GM18498 (cell line): Measurements from ENCODE around the gene KIF26A.

Experiments
- ATAC-seq: cut with Tn5 transposase; IDR thresholded peaks from one replicate; pipeline ENCODE4 v1.9.1; 2021; ENCODE audit warnings: mild to moderate bottlenecking, moderate library complexity; ENCODE audit not compliant: unreplicated experiment

KIF26A gene

GRCh38 chr14:104138098-104138717, at the start of gene KIF26A:
TSS of gene KIF26A (plus strand) at chr14:104138587. CDS start at chr14:104138723, 136 bp downstream.
- no peak for ATAC-seq

- ATAC-seq: no peak
Observed at GRCh38 chr14:104090071-104090748, 48.2 kb upstream of the KIF26A start.

DNA sequence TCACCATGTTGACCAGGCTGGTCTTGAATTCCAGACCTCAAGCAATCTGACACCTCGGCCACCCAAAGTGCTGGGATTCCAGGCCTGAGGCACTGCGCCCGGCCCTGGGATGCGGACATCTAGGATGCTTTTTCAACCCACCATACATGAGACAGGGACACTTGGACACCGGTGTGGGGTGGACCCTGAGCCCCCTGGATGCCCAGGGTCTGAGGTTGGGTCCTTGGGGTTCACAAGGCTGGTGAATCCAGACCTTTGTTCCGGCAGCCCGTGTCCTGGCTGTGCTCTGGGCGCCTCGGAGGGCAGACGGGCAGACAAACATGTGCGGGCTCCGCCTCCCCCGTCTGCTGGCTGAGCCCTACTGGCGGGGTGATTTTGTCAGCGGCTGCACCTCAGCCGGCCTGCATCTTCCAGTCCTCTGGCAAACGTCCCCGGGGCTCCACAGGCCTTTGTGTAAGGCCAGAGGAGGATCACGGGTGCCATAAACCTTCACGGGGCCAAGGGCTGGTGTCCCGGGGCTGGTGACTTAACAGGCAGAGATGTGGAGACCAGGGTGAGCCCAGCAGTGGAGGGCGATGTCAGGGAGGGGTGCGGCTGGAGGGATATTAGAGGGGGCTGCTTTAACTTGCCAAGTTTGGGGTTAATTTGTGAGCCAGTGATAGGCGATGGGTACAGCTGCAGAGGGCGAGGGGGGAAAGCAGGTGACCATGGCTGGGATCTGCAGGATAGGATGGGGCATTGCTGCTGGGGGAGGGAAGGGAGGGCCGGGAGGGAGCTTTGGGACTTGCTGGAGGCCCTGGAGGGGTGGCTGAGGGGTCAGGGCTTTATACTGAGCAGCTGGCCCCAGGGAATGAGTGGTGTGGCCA, 47.1 kb upstream of the KIF26A start:
- no peak for ATAC-seq

- ATAC-seq: no peak
Observed at GRCh38 chr14:104091927-104092771, 46.2 kb upstream of the KIF26A start.

DNA sequence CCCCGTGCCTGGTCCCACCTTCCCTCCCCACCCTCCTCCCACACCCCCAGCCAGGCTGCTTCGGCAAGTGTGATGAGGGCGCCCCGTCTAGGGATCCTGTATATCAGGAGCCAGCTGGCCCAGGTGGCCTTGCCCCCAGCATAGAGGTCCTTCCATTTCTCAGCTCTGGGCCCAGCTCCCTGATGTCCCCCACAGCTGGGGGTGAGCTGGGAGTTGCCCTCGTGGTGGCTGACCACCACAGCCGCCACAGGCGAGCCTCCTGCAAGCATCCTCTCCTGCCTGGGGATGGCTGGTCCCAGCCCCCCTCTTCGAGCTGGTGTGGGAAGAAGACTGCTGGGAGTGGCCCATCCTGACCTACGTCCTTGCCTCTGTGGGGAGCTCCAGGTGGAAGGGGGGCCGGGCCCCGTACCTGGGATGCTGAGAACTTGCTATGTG, 45.4 kb upstream of the KIF26A start:
- no peak for ATAC-seq

DNA sequence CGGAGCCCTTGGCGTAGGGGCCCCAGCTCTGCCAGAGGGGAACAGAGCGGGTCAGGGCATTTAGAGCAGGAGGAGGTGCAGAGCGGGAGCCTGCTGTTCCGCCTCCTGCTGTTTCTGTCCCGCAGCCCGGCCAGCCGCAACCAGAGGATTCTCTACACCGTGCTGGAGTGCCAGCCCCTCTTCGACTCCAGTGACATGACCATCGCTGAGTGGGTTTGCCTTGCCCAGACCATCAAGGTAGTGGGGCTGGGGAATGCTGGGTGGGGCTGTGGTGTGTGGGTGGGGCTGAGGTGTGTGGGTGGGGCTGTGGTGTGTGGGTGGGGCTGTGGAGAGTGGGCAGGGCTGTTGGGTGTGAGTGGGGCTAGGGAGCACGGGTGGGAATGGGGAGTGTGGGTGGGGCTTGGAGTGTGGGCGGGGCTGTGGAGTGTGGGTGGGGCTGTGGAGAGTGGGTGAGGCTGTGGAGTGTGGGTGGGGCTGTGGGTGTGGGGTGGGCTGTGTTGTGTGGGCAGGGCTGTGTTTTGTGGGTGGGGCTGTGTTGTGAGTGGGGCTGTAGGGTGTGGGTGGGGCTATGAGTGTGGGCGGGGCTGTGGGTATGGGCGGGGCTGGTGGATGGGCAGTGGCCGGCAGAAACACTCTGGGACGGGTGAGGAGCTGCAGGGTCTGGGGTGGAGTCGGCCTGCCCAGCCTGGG, 44.9 kb upstream of the KIF26A start:
- no peak for ATAC-seq

GRCh38 chr14:104094056-104094708, 44.2 kb upstream of the KIF26A start:
- ATAC-seq: no peak

DNA sequence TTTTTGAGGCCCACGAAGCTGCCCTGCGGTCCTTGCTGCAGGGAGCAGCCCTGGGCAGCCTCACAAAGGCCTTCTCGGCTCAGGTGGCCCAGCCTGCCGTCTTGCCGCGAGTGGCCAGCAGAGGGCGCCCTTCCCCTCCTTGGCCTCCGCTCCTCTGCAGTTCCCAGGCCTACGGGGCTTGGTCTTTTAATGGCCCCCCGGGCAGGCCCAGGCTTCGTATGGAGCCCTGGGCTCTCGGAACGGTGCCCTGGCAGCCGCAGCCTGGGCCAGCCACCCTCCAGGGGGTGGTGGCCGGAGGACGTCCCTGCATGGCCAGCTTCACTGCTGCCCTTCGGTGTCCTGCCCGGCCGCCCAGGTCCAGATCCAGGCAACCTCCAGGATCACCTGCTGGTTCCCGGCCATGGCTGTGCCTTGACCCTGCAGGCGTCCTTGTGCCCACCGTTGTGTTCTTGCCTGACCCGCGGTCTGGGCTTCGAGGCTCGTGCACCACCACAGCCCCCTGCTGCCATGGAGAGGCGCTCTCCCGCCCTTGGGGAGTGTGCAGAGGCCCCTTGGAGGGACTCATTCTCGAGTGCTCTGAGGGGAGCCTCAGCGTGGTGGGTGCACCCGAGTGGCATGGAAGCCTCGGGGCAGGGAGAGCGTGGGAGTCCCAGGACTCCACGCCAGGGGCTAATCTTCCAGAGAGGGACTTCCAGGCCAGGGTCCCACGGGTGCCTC, 43.5 kb upstream of the KIF26A start:
- ATAC-seq: no peak

GRCh38 chr14:104095426-104096310, 42.7 kb upstream of the KIF26A start:
- no peak for ATAC-seq

DNA sequence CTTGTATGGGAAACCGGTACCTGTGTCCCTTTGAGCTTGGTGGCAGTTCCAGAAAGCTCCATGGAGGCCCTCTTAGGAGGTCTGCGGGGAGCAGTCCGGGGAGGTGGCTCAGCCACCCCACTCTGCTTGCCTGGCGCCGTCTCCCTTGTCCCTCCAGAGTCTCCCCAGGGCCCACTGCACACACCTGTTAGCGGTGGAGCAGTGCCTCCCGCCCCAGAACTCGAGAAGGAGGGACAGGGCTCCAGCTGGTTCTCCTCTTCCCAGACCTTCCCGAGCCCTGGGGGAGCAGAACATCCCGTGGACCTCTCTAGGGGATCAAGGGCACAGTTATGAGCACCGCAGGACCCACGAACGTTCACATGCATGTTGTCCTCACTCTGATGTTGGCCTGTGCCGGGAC, 42.1 kb upstream of the KIF26A start:
- ATAC-seq: no peak

- ATAC-seq: no peak
Observed at GRCh38 chr14:104096751-104097700, 41.4 kb upstream of the KIF26A start.

DNA sequence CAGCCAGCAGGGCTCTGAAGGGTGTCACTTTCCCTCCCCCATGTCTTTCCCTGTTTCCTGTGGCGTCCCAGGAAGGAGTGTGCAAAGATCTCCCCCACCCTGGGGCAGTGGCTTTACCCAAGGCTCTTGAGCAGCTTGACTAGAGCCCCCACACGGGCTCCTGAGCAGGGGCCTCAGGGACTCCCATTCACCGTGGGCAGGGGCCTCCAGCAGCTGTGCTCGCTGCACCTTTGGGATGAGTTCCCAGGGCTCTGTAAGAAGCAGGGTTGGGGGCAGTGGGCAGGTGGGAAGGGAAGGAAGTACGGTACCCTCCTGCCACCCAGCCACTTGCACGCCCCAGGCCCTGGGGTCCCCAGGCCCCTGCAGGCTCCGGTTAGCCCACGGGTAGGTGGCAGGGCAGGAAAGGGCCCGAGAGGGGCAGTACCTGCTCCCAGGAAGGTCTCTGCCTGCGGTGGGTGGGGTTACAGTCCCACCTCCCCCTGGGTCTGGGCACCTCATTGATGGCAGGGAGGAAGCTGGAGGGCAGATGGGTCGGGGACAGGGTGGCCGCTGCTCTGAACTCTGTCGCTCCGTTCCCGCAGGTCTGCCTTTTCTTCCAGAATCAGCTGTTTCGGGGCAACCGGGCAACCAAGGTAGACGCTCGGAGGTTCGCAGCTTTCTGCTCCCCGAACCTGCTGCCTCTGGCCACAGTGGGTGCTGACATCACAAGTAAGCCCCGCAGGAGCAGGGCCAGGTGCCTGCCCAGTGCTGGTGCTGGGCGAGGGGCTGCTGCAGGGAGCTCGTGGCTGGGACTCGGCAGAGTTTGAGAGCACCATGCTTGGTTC, 39.9 kb upstream of the KIF26A start:
- ATAC-seq: no peak

DNA sequence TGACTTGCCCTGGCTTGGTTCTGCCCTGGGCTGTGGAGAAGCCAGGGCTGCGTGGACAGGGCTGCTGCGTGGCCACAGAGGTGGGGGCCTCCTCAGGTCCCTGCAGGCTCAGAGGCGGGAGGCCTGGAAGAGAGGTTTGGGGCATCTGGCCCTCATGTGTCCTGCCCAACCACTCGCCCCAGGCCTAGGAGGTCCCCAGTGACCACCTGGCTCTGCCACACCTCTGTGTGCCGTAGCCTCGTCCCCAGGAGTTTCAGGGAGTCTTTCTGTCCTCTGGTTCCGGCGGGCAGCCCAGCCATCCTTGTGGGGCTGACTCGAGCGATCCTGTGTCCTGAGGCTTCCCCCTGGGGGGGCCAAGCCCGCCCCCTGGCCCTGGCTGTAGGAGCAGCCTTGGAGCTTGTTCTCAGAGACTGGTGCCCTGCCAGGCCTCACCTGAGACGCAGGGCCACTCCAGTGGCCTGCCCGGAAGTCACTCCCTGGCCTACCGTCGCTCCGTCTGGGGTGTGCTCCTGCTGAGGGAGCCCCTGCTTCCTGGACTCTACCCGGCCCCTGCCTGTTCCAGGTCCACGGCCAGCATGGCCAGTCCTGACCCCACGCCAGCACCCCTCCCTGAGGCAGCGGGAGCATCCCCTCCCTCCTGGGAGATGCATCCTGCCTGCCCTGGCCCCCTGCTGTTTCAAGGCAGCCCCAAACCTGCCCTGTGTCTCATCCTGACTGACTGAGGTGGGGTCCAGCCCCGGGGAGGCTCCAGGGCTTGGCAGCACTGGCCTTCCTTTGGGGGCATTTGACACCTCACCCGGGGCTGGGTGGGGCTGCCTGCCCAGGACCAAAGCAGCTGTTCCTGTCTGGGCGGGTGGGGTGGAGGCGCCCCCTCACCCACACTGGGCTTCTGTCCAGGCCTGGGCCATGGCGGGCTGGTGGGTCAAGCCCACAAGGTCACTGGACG, 39.0 kb upstream of the KIF26A start:
- no peak for ATAC-seq

- ATAC-seq: no peak
Observed at GRCh38 chr14:104100171-104101085, 38.0 kb upstream of the KIF26A start.
